Lower leg skin (tissue), 4 donors: Measurements from ENCODE around the gene ITGB1BP1. TPM values are rescaled to one million over a fixed set of nuclear protein-coding genes. Genes with fewer than 3 reads are reported as not detected.
A peak's percentile ranks its signal among the peaks of the same experiment; 100 is the strongest.
"Not testable (repeated sequence)": the region's sequence is repeated elsewhere in the genome, so short reads cannot be mapped to it uniquely, and the experiment has no call there.

Experiments
- DNase-seq, 2 donors: peaks; one replicate each; pipeline ENCODE4 v3.0.0-alpha.2; 2019; ENCODE audit warnings: low spot score in 2 of 2
- H3K4me3 ChIP-seq: fragments of 200-600 bp; sonication (generic); 2 replicates; pipeline ENCODE4 v1.5.1; 2017; ENCODE audit warnings: mild to moderate bottlenecking, low read depth; ENCODE audit not compliant: poor library complexity, severe bottlenecking
- CTCF ChIP-seq, 3 donors: fragments of 450-650 bp; IDR thresholded peaks; one replicate each; pipeline ENCODE4 v1.5.1; 2016; ENCODE audit warnings: antibody characterized with exemption in 3 of 3, mild to moderate bottlenecking in 3 of 3, moderate library complexity in 2 of 3
- POLR2A ChIP-seq, 2 donors: fragments of 450-650 bp; IDR thresholded peaks; one replicate each; pipeline ENCODE4 v1.6.1; 2016 to 2017; ENCODE audit warnings: antibody characterized with exemption in 2 of 2, mild to moderate bottlenecking in 1 of 2, moderate library complexity in 1 of 2
- WGBS, 2 donors: methylation state at CpG; one replicate each; pipeline ENCODE4 v1.1.5; 2018; 5-methylcytosine and 5-hydroxymethylcytosine counted together
- intact Hi-C: fragments of 100-400 bp; cut with DNase I; formaldehyde crosslinking; loops from one replicate; pipeline ENCODE4 v1.15.0; 2023; ENCODE audit warnings: low total_unique reads
- total RNA-seq, 4 donors: library from RNA; depleted of rRNA; stranded (reverse); fragments of >200 nt; gene quantifications; one replicate each; pipeline ENCODE4 v1.1.0, GENCODE V29; 2016

Gene ITGB1BP1
- total RNA-seq, 4 donors from 2014 or later = 22.4 to 30.1 (median 26.5) TPM

GRCh38 chr2:9400268-9401058 lies 22.9 kb downstream of the ITGB1BP1 start:
- peak in 1 of 2 donors; percentile 77 for DNase-seq
- 79 to 85% methylated on average over 10 of the region's 12 CpGs for WGBS, 2 donors
- TF ChIP-seq CTCF (IDR thresholded peaks at IDR 0.05) (no peak), POLR2A (IDR thresholded peaks at IDR 0.05) (no peak)
- intact Hi-C loops = no loop called here
- H3K4me3 ChIP-seq = no peak overlapping the region

- TF ChIP-seq POLR2A (IDR thresholded peaks at IDR 0.05) = no peak
- TF ChIP-seq CTCF (IDR thresholded peaks at IDR 0.05) = no peak
- peak; percentile 47 to 89 for DNase-seq
- WGBS, 2 donors = 75 to 77% methylated on average over 16 to 20 of the region's 20 CpGs
- intact Hi-C loops = no loop called here
- H3K4me3 ChIP-seq = no peak overlapping the region
Observed at GRCh38 chr2:9398881-9399780, 24.2 kb downstream of the ITGB1BP1 start.

- DNase-seq = peak in 1 of 2 donors; percentile 75
- H3K4me3 ChIP-seq, intact Hi-C loops: not testable (repeated sequence)
- 96 to 97% methylated on average over 11 of the region's 11 CpGs for WGBS, 2 donors
Observed at GRCh38 chr2:9398251-9398650, 25.1 kb downstream of the ITGB1BP1 start.

GRCh38 chr2:9397201-9397600 lies 26.1 kb downstream of the ITGB1BP1 start:
- no peak for TF ChIP-seq CTCF (IDR thresholded peaks at IDR 0.05)
- TF ChIP-seq POLR2A (IDR thresholded peaks at IDR 0.05) = no peak
- no peak overlapping the region for H3K4me3 ChIP-seq
- DNase-seq = peak in 1 of 2 donors; percentile 72
- intact Hi-C loops = no loop called here
- WGBS, 2 donors = 94 to 95% methylated on average over 14 of the region's 14 CpGs

GRCh38 chr2:9394816-9395215 lies 28.5 kb downstream of the ITGB1BP1 start:
- intact Hi-C loops = no loop called here
- H3K4me3 ChIP-seq = no peak overlapping the region
- TF ChIP-seq CTCF (IDR thresholded peaks at IDR 0.05) (no peak), POLR2A (IDR thresholded peaks at IDR 0.05) (no peak)
- WGBS, 2 donors = 88 to 95% methylated on average over 15 of the region's 15 CpGs
- peak in 1 of 2 donors; percentile 80 for DNase-seq
